Esophagus squamous epithelium (tissue), 4 donors: ENCODE data around the gene HLA-DPA1.

Source experiments
- CTCF ChIP-seq, 6 experiments: fragments of 450-650 bp in 4 of 6; fragments of 200-600 bp in 2 of 6; sonication (generic) in 2 of 6; IDR thresholded peaks; one replicate each; pipeline ENCODE4 v1.5.1; 2016 to 2019; ENCODE audit warnings: antibody characterized with exemption in 6 of 6, mild to moderate bottlenecking in 4 of 6, moderate library complexity in 4 of 6
- POLR2A ChIP-seq, 4 donors: fragments of 450-650 bp; IDR thresholded peaks; one replicate each; pipeline ENCODE4 v1.6.1; 2017; ENCODE audit warnings: antibody characterized with exemption in 4 of 4, mild to moderate bottlenecking in 4 of 4, moderate library complexity in 3 of 4

GRCh38 chr6:33081098-33081824 lies 7.8 kb upstream of the HLA-DPA1 start:
- TF ChIP-seq CTCF (IDR thresholded peaks at IDR 0.05) (no peak), POLR2A (IDR thresholded peaks at IDR 0.05) (no peak)
